ENCODE data around the gene KCND3. TPM values are rescaled to one million over a fixed set of nuclear protein-coding genes. Genes with fewer than 3 reads are reported as not detected.
A peak's percentile ranks its signal among the peaks of the same experiment; 100 is the strongest.

KCND3 gene
- total RNA-seq, 4 donors from 2014 or later: 1.8 to 5.3 (median 4.2) TPM

DNA sequence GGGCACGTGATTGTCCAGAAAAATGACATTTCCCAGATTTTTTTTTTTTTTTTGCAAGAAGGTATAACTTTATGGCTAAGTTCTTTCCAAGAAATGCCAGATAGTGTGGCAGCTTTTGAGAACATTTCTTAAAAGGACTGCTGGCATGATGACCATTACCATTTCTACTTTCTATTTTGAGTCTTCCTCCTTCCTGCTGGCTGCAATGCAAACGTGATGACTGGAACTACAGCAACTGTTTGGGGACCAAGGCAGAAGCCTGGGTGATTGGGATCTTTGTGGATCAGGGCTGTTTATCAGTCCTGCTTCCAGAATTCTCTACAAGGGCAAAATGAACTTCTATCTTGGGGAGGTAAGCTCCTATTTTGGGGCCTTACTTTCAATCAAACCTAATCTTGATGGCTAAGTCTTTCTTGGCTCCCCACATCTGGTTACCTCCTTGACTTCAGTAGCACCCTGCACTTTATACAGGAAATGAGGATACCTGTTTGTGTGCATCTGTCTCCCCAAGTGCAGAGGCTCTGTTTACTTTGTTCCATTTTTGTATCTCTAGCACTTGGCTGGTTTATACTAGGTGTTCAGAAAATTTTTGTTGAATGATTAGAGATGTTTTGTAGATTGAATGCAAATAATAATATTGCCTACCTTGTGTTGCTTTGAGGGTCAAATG lies 237.4 kb downstream of the KCND3 start:
- Histone ChIP-seq H3K27me3 (no peaks in the 10 kb centered on the region), H3K36me3 (no peaks in the 10 kb centered on the region), H3K4me3 (replicated peaks in 1 of 3) (no peak overlapping the region), H3K4me1 (peaks cover 6 to 8% of the 10 kb centered on the region in 2 donors), H3K9me3 (no peaks in the 10 kb centered on the region), H3K27ac (no peak overlapping the region)
- intact Hi-C loops (cut with DNase I): loop anchor here (5.0 to 10.0 kb wide), 2 partner anchors 245 to 267 kb away; no protein-coding TSS in a partner anchor
- no peak for TF ChIP-seq POLR2A (IDR thresholded peaks at IDR 0.05)
- TF ChIP-seq, protein P1, sequence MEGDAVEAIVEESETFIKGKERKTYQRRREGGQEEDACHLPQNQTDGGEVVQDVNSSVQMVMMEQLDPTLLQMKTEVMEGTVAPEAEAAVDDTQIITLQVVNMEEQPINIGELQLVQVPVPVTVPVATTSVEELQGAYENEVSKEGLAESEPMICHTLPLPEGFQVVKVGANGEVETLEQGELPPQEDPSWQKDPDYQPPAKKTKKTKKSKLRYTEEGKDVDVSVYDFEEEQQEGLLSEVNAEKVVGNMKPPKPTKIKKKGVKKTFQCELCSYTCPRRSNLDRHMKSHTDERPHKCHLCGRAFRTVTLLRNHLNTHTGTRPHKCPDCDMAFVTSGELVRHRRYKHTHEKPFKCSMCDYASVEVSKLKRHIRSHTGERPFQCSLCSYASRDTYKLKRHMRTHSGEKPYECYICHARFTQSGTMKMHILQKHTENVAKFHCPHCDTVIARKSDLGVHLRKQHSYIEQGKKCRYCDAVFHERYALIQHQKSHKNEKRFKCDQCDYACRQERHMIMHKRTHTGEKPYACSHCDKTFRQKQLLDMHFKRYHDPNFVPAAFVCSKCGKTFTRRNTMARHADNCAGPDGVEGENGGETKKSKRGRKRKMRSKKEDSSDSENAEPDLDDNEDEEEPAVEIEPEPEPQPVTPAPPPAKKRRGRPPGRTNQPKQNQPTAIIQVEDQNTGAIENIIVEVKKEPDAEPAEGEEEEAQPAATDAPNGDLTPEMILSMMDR (IDR thresholded peaks at IDR 0.05): no peak
- no peak for DNase-seq
- WGBS, 2 donors: 51 to 55% methylated on average over 2 of the region's 2 CpGs

DNA sequence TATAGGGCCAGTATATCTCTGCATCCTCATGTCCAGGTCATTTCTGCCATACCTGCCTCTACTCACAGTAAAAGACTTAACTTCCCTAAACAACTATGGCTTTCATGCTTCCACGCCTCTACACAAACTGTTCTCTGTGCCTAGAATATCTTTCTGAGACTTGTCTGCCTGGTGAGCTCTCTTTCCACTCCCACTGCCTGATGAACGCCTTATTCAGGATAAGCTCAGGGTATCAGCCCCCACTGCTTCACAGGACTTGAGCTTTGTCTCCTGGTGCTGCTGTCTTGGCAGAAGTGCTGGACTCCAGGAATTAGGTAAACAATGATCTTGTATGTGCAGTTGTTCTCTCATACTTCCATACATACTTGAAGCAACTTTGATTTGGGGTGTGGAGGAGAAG lies 238.6 kb downstream of the KCND3 start:
- Histone ChIP-seq H3K9me3 (no peaks in the 10 kb centered on the region), H3K4me3 (replicated peaks in 1 of 3) (no peak overlapping the region), H3K36me3 (no peaks in the 10 kb centered on the region), H3K4me1 (peaks cover 0 to 6% of the 10 kb centered on the region in 2 donors), H3K27me3 (no peaks in the 10 kb centered on the region), H3K27ac (no peak overlapping the region)
- WGBS, 2 donors: 66 to 68% methylated on average over 2 of the region's 2 CpGs
- DNase-seq: no peak
- intact Hi-C loops (cut with DNase I): loop anchor here (5.0 to 10.0 kb wide), 2 partner anchors 244 to 266 kb away; no protein-coding TSS in a partner anchor
- no peak for TF ChIP-seq POLR2A (IDR thresholded peaks at IDR 0.05)
- TF ChIP-seq, protein P1 (IDR thresholded peaks at IDR 0.05): no peak

GRCh38 chr1:111749628-111750027 lies 239.8 kb downstream of the KCND3 start:
- DNase-seq: no peak
- H3K9me3 ChIP-seq: no peaks in the 10 kb centered on the region
- H3K4me1 ChIP-seq: peaks cover 0 to 2% of the 10 kb centered on the region in 2 donors
- H3K36me3 ChIP-seq: no peaks in the 10 kb centered on the region
- H3K27me3 ChIP-seq: no peaks in the 10 kb centered on the region
- intact Hi-C loops (cut with DNase I): loop anchor here (5.0 to 10.0 kb wide), 2 partner anchors 242 to 265 kb away; no protein-coding TSS in a partner anchor
- H3K27ac ChIP-seq: no peak overlapping the region
- no peak overlapping the region for H3K4me3 ChIP-seq (replicated peaks in 1 of 3)
- WGBS, 2 donors: 60 to 79% methylated on average over 3 of the region's 3 CpGs
- TF ChIP-seq POLR2A (IDR thresholded peaks at IDR 0.05): no peak
- TF ChIP-seq, protein P1 (IDR thresholded peaks at IDR 0.05): no peak

- Histone ChIP-seq H3K9me3 (no peaks in the 10 kb centered on the region), H3K36me3 (no peaks in the 10 kb centered on the region), H3K4me3 (replicated peaks in 1 of 3) (no peak overlapping the region), H3K4me1 (no peaks in the 10 kb centered on the region), H3K27me3 (no peaks in the 10 kb centered on the region), H3K27ac (no peak overlapping the region)
- intact Hi-C loops (cut with DNase I): no loop called here
- TF ChIP-seq, protein P1 (IDR thresholded peaks at IDR 0.05): no peak
- TF ChIP-seq POLR2A (IDR thresholded peaks at IDR 0.05): no peak
- 90 to 92% methylated on average over 4 of the region's 4 CpGs for WGBS, 2 donors
- DNase-seq: no peak
Measured at GRCh38 chr1:111747947-111748346, 241.5 kb downstream of the KCND3 start.

DNA sequence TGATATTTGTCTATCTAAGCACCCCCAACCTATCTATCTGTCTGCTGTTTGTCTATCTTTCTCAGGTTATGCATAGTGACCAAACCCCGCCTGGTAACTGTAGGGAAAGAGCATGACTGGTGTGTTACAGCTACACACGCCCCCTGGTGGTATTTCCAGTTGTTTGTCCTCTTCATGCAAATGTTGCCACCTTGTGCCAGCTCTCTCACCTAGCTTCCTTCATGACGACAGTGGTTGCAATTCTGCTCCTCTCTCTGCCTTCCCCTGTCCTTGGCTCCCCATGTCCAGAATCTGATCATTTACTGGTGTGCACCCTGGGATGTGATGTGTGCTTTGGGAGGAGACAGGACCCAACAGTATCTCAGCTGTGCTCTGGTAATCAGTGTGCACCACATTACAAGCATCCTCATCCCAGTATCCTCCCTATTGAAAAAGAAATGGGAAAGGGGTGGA lies 242.2 kb downstream of the KCND3 start:
- WGBS, 2 donors: 36 to 44% methylated on average over 3 of the region's 3 CpGs
- no peaks in the 10 kb centered on the region for H3K36me3 ChIP-seq
- H3K4me1 ChIP-seq: no peaks in the 10 kb centered on the region
- no peak overlapping the region for H3K27ac ChIP-seq
- TF ChIP-seq, protein P1 (IDR thresholded peaks at IDR 0.05): peak; percentile 13 to 67 (median 38)
- TF ChIP-seq POLR2A (IDR thresholded peaks at IDR 0.05): peak in 1 of 2 donors; percentile 2
- intact Hi-C loops (cut with DNase I): no loop called here
- no peaks in the 10 kb centered on the region for H3K9me3 ChIP-seq
- H3K27me3 ChIP-seq: no peaks in the 10 kb centered on the region
- no peak overlapping the region for H3K4me3 ChIP-seq (replicated peaks in 1 of 3)
- DNase-seq: peak; percentile 43 to 52

Measured in thyroid gland (tissue), 4 donors.